Gastroesophageal sphincter (tissue), 4 donors: Measurements from ENCODE around the gene SPOCK2. TPM values are rescaled to one million over a fixed set of nuclear protein-coding genes. Genes with fewer than 3 reads are reported as not detected.

ENCODE experiments used
- ATAC-seq: fragments of 150-250 bp; one replicate; pipeline ENCODE4 v1.9.1; 2016; ENCODE audit warnings: mild to moderate bottlenecking, moderate library complexity
- H3K27ac ChIP-seq, 4 donors: fragments of 200-600 bp; sonication (generic) in 3 of 4; 1 replicate in 3 of 4; 2 replicates in 1 of 4; pipeline ENCODE4 v1.5.1; 2016 to 2019
- H3K27me3 ChIP-seq: fragments of 200-600 bp; sonication (generic); one replicate; pipeline ENCODE4 v1.5.1; 2019
- H3K36me3 ChIP-seq, 2 donors: fragments of 200-600 bp; sonication (generic); one replicate each; pipeline ENCODE4 v1.5.1; 2019; ENCODE audit warnings: control low read depth in 1 of 2
- H3K4me1 ChIP-seq, 3 donors: fragments of 200-600 bp; sonication (generic); 1 replicate in 2 of 3; 2 replicates in 1 of 3; pipeline ENCODE4 v1.5.1; 2016 to 2019; ENCODE audit warnings: control low read depth in 2 of 3
- H3K4me3 ChIP-seq, 2 donors: fragments of 200-600 bp; sonication (generic); one replicate each; pipeline ENCODE4 v1.5.1; 2019; ENCODE audit warnings: mild to moderate bottlenecking in 1 of 2, moderate library complexity in 1 of 2
- H3K9me3 ChIP-seq, 3 donors: fragments of 200-600 bp; sonication (generic); one replicate each; pipeline ENCODE4 v1.5.1; 2017 to 2019; ENCODE audit warnings: control low read depth in 2 of 3
- EP300 ChIP-seq: sonication (generic); formaldehyde crosslinking; IDR thresholded peaks from one replicate; pipeline ENCODE4 v1.6.1; 2017; ENCODE audit warnings: antibody characterized with exemption, mild to moderate bottlenecking
- POLR2A ChIP-seq, 2 donors: fragments of 450-650 bp; IDR thresholded peaks; one replicate each; pipeline ENCODE4 v1.6.1; 2017; ENCODE audit warnings: antibody characterized with exemption in 2 of 2, mild to moderate bottlenecking in 2 of 2, moderate library complexity in 1 of 2
- POLR2AphosphoS5 ChIP-seq: sonication (generic); formaldehyde crosslinking; IDR thresholded peaks from one replicate; pipeline ENCODE4 v1.6.1; 2017; ENCODE audit warnings: antibody characterized with exemption
- WGBS, 2 donors: methylation state at CpG; one replicate each; pipeline ENCODE4 v1.1.5; 2018; ENCODE audit warnings: low coverage in 1 of 2; 5-methylcytosine and 5-hydroxymethylcytosine counted together
- total RNA-seq, 4 donors: library from RNA; depleted of rRNA; stranded (reverse); fragments of >200 nt; gene quantifications; one replicate each; pipeline ENCODE4 v1.1.0, GENCODE V29; 2016
- TF ChIP-seq, protein P1 (sequence below), 4 experiments: fragments of 200-600 bp in 2 of 4; fragments of 450-650 bp in 2 of 4; sonication (generic) in 1 of 4; IDR thresholded peaks; one replicate each; pipeline ENCODE4 v1.5.1; 2017 to 2019; ENCODE audit warnings: antibody characterized with exemption in 4 of 4, mild to moderate bottlenecking in 2 of 4, moderate library complexity in 2 of 4

SPOCK2 gene
- total RNA-seq, 4 donors from 2014 or later = 6.2 to 9.2 (median 7.9) TPM

DNA sequence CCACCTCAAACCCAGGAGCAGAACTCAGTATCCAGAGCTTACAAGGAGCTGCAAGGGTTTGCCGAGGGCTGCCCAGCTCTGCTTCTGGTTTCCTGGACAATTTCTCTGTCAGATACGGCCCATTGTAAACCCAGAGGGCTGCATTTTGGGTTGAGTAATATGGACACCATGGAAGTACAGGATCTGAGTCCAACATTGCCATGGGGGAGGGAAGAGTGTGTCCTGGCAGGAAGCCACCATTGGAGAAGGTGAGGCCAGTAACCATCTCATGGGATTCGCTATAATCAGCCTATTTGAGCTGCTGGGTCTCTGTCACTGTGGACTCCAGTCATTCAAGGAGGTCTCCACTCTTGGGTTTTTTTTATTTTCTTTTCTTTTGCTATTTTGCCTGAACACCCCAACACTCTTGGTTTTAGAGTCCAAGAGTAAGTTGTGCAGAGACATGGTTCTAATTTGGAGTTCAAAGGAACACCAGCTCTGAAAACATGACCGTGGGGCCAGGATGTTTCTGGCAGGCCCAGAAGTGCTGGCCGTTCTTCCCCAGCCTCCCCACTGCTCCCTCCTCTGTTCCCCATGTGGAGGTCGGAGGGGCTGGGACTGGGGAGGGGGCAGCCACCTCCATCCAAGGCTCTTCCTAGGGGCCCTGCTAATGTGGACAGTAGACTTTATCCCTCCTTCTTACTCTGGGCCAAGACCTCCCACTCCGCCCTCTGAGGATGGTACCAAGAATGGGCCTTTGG, 77.9 kb downstream of the SPOCK2 start:
- Histone ChIP-seq H3K27me3 (no peaks in the 10 kb centered on the region), H3K36me3 (peaks cover 0 to 40% of the 10 kb centered on the region in 2 donors), H3K4me3 (peak overlapping the region in 1 of 2 donors; percentile 15), H3K4me1 (peaks cover 10 to 97% (median 45%) of the 10 kb centered on the region in 3 donors), H3K9me3 (no peaks in the 10 kb centered on the region), H3K27ac (peak overlapping the region; percentile 82 to 97 (median 93))
- ATAC-seq = no peak
- 56 to 71% methylated on average over 2 to 3 of the region's 7 CpGs for WGBS, 2 donors
- TF ChIP-seq POLR2AphosphoS5 (peak; percentile 21), POLR2A (IDR thresholded peaks at IDR 0.05) (no peak), EP300 (no peak)
- TF ChIP-seq, protein P1, sequence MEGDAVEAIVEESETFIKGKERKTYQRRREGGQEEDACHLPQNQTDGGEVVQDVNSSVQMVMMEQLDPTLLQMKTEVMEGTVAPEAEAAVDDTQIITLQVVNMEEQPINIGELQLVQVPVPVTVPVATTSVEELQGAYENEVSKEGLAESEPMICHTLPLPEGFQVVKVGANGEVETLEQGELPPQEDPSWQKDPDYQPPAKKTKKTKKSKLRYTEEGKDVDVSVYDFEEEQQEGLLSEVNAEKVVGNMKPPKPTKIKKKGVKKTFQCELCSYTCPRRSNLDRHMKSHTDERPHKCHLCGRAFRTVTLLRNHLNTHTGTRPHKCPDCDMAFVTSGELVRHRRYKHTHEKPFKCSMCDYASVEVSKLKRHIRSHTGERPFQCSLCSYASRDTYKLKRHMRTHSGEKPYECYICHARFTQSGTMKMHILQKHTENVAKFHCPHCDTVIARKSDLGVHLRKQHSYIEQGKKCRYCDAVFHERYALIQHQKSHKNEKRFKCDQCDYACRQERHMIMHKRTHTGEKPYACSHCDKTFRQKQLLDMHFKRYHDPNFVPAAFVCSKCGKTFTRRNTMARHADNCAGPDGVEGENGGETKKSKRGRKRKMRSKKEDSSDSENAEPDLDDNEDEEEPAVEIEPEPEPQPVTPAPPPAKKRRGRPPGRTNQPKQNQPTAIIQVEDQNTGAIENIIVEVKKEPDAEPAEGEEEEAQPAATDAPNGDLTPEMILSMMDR (IDR thresholded peaks at IDR 0.05) = no peak

DNA sequence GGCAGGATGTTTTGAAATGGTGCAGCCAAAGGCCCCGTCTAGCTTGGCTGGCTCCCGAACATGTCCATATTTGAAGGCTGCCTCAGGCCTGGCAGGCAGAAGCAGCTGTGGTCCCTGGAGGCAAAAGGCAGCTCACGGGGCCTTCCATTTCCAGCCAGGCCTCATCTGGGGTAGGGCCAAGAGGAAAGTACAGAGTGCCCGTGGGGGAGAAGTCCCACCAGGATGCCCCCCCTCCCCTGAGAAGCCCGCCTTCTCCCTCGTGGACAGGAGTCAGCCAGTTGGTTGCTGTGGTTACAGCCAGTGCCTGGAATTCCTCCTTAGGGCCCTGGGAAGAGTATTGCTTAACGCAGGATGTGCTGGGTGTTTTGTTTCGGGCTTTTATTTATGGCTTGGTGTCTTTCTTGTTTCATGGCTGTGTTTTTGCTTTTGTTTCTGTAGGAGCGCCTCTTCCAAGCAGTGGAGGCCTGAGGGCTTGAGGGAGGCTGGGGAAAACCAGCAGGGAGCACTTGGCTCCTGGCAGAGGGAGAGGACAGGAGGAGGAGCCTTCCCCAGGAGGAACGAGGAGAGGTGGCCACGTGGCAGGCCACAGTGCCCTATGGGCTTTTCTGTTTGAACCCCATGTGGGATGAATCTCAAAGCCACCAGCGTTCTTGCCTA, 78.8 kb downstream of the SPOCK2 start:
- H3K36me3 ChIP-seq = peaks cover 0 to 41% of the 10 kb centered on the region in 2 donors

DNA sequence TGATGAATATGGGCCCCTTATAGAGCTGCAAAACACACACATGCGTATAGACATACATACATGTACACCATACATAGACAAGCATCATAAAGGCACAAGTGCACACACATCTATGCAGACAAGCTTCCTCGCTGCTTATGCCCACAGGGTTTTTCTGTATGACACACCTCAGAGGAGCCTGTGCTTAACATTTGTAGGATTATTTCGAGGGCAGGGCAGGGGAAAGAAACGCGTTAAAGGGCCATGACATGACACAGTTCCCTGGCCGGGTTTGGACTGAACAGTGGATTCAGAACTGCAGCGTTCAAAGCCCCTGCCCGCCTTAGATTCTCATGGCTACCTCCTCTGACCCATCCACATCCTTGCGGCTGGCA, 79.3 kb downstream of the SPOCK2 start:
- H3K36me3 ChIP-seq = peaks cover 0 to 41% of the 10 kb centered on the region in 2 donors
- peak overlapping the region in 1 of 2 donors; percentile 15 for H3K4me3 ChIP-seq
- H3K27ac ChIP-seq = peak overlapping the region; percentile 82 to 97 (median 93)
- no peak for ATAC-seq
- H3K4me1 ChIP-seq = peaks cover 10 to 83% (median 45%) of the 10 kb centered on the region in 3 donors
- no peaks in the 10 kb centered on the region for H3K9me3 ChIP-seq
- TF ChIP-seq POLR2A (IDR thresholded peaks at IDR 0.05) (no peak), EP300 (no peak), POLR2AphosphoS5 (no peak)
- TF ChIP-seq, protein P1 (IDR thresholded peaks at IDR 0.05) = no peak
- WGBS, 2 donors = 19 to 20% methylated on average over 4 to 8 of the region's 9 CpGs
- no peaks in the 10 kb centered on the region for H3K27me3 ChIP-seq

More for the DNA sequence above, 78.8 kb downstream of the SPOCK2 start:
- Histone ChIP-seq H3K4me1 (peaks cover 10 to 88% (median 45%) of the 10 kb centered on the region in 3 donors), H3K27me3 (no peaks in the 10 kb centered on the region), H3K27ac (peak overlapping the region; percentile 82 to 97 (median 93)), H3K4me3 (peak overlapping the region in 1 of 2 donors; percentile 15), H3K9me3 (no peaks in the 10 kb centered on the region)
- peak; percentile 80 for TF ChIP-seq POLR2AphosphoS5
- TF ChIP-seq, protein P1 (IDR thresholded peaks at IDR 0.05) = no peak
- WGBS, 2 donors = 0 to 7% methylated on average over 4 of the region's 12 CpGs
- ATAC-seq = peak; percentile 94

Other genes with a start within 250 kb of the SPOCK2 start
- 100 to 1,000 TPM; 604 to 881 (median 718) TPM for gene PSAP, start 237.3 kb downstream of the SPOCK2 start, total RNA-seq
- gene CHST3, start 124.2 kb downstream of the SPOCK2 start, total RNA-seq = 10 to 100 TPM; 31.8 to 48.0 (median 37.3) TPM
- gene ANAPC16, start 127.5 kb upstream of the SPOCK2 start, total RNA-seq = 100 to 1,000 TPM; 133 to 196 (median 156) TPM
- gene ASCC1, start 127.7 kb upstream of the SPOCK2 start, total RNA-seq = 10 to 100 TPM; 24.4 to 42.4 (median 35.2) TPM
- gene DDIT4, start 185.4 kb upstream of the SPOCK2 start, total RNA-seq = 100 to 1,000 TPM; 129 to 189 (median 133) TPM